Renal pelvis (tissue), 4 donors: ENCODE data around the gene FAM185A. TPM values are rescaled to one million over a fixed set of nuclear protein-coding genes. Genes with fewer than 3 reads are reported as not detected.
"Not testable (repeated sequence)": the region's sequence is repeated elsewhere in the genome, so short reads cannot be mapped to it uniquely, and the experiment has no call there.

Experiments used
- DNase-seq: peaks from one replicate; pipeline ENCODE4 v3.0.0-alpha.2; 2013
- polyA plus RNA-seq, 3 donors: library from polyadenylated mRNA; unstranded; fragments of 120-200 nt; gene quantifications; one replicate each; pipeline ENCODE4 v1.2.1, GENCODE V29; 2013; ENCODE audit not compliant: insufficient read length in 3 of 3

Gene FAM185A
- polyA plus RNA-seq, 3 donors: 7.6 to 10.4 (median 8.9) TPM

GRCh38 chr7:102823390-102824119 lies 74.8 kb downstream of the FAM185A start:
- DNase-seq: no peak

GRCh38 chr7:102828286-102828685 lies 79.5 kb downstream of the FAM185A start:
- DNase-seq: no peak

GRCh38 chr7:102829075-102829474 lies 80.3 kb downstream of the FAM185A start:
- DNase-seq: no peak

DNA sequence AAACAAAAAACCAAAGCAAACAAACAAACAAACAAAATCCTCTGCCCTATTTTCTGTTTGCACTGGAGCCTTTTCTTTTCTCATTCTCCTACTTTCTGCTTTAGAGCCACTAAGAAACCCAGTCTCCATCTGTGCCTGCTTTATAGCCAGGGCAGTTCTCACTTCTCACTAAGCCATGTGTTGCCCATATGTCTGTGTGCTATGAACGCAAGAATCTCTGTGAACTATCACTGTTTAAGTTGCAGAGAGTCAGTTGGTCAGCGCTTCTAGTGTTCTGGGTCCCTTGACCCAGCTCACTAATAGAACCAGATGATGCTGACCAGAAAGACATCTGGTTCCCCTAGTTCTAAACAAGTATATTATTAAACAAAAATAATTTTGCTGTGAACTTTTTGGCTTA lies 81.4 kb downstream of the FAM185A start:
- no peak for DNase-seq

DNA sequence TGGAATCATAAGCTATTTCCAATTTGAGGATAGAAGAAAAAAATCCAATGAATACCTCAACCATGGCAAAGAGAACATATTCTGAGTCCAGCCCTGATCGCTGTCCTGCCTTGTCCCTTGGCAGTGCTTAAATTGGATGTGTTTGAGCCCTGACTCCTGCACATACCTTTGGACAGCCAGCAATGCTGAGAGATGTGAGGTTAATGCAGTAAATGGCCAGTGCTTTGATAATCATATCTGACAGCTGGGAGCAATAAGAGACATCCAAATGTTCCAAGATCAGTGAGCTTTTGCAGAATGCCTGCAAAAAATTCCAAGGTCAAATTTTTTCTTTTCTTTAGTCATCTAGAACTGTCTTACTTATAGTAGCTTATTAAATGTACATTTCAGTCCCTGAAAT lies 83.9 kb downstream of the FAM185A start:
- DNase-seq: no peak

DNA sequence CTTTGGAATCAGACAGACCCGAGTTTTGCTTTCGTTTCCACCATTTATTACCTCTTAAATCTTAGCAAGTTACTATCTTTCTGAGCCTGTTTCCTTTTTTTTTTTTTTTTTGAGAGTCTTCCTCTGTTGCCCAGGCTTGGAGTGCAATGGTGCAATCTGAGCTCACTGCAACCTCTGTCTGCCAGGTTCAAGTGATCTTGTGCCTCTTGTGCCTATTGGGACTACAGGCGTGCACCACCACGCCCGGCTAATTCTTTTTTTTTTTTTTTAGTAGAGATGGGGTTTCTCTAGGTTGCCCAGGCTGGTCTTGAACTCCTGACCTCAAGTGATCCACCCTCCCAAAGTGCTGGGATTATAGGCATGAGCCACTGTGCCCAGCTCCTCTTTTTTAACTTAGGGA lies 84.5 kb downstream of the FAM185A start:
- DNase-seq: no peak

DNA sequence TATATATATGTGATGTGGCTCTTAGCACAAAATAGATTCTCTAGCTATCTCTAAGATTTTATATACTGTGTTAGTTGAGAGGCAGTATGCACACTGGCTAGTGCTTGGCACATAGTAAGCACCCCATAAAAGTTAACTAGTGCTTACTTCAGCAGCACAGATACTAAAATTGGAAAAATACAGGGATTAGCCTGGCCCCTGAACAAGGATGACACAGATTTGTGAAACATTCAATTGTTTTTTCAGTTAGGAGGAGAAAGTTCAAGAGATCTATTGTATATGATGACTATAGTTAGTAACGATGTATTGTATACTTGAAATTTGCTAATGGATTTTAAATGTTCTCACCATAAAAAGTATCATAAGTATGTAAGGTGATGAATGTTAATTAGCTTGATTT lies 85.7 kb downstream of the FAM185A start:
- DNase-seq: no peak

DNA sequence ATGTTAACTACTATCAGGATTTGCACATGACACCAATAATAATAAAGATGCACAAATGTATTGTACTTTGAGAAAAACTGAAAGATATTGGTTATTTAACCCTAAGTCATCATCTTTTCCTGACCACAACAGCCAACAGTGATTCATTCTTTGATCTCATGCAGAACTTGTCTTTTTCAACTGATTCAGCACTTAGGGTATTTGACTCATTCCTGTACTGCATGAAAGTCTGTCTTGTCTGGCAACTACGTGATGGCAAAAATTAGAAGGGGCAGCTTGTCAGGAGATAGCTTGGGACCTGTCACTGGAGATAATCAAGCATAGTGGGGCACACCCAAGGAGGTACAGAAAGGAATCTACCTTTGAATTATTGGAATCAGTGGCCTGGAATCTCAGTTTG lies 86.2 kb downstream of the FAM185A start:
- no peak for DNase-seq

- no peak for DNase-seq
Observed at GRCh38 chr7:102836191-102836919, 87.6 kb downstream of the FAM185A start.

GRCh38 chr7:102836977-102837376 lies 88.2 kb downstream of the FAM185A start:
- DNase-seq: no peak

DNA sequence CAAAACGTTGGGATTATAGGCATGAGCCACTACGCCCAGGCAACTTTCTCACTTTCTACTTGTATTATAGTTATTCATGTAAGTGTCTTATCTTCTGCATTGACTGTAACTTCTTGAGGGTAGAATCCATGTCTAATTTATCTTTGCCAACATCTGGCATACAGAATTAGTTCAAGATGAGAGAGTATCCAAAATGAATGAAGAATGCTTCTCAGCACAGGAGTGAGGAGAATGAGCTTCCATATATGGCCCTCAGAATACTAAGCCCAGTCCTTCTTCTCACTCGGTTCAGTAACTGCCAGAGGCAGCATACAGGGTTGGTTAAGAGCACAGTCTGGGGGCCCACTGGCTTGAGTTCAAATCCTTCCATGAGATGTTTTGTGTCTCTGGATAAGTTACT lies 89.0 kb downstream of the FAM185A start:
- DNase-seq: no peak

DNA sequence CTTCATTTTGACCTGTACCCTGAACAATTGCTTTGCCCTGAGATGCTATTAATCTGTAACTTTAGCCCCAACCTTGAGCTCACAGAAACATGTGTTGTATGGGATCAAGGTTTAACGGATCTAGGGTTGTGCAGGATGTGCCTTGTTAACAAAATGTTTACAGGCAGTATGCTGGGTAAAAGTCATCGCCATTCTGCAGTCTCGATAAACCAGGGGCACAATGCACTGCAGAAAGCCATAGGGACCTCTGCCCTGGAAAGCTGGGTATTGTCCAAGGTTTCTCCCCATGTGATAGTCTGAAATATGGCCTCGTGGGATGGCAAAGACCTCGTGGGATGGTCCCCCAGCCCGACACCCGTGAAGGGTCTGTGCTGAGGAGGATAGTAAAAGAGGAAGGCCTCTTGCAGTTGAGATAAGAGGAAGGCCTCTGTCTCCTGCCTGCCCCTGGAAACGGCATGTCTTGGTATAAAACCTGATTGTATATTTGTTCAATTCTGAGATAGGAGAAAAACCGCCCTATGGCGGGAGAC lies 89.8 kb downstream of the FAM185A start:
- not testable (repeated sequence) for DNase-seq

- no peak for DNase-seq
Observed at GRCh38 chr7:102840404-102840803, 91.6 kb downstream of the FAM185A start.

- DNase-seq: no peak
Observed at GRCh38 chr7:102841290-102841689, 92.5 kb downstream of the FAM185A start.

- no peak for DNase-seq
Observed at GRCh38 chr7:102842284-102842683, 93.5 kb downstream of the FAM185A start.

GRCh38 chr7:102843850-102844249 lies 95.1 kb downstream of the FAM185A start:
- no peak for DNase-seq

GRCh38 chr7:102845346-102845745 lies 96.5 kb downstream of the FAM185A start:
- DNase-seq: no peak

GRCh38 chr7:102849079-102849478 lies 100.3 kb downstream of the FAM185A start:
- no peak for DNase-seq

DNA sequence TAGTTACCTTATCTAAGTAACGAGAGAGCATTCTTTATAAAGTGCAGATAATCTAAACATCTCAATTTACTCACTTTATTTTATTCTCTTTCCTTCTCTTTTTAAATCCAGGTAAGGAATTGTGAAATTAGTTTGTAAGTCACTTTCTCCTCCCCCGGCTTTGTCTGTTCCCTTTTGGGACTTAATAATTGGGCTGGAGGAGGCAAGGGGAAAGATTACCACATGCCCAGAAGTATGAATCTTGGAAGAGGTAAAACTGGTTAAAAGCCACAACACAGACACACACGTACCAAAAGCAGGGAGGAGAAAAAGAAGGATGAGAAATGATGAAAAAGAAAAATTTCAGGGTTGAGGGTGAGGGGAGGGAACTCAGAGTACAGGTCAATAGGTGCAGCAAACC lies 100.7 kb downstream of the FAM185A start:
- no peak for DNase-seq

DNA sequence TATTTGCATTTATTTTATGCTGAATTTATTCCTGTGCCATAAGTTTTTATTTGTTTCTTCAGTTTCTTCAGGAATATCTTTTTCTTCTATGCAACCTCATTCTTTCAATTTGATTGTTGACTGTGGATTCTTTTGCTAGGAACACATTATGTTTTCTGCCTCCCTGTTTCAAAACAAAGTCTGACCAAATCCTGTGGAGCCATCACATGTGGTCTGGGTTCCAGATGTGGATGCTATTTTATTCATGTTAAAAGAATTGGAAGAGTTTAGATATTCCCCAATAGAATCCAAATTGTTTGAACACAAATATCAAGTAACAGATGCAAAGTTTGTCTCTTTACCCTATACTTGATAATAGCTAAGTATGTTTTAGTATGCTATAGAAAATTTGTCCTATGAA lies 107.2 kb downstream of the FAM185A start:
- no peak for DNase-seq
